ENCODE data around the gene HIVEP3.

The HIVEP3 gene

DNA sequence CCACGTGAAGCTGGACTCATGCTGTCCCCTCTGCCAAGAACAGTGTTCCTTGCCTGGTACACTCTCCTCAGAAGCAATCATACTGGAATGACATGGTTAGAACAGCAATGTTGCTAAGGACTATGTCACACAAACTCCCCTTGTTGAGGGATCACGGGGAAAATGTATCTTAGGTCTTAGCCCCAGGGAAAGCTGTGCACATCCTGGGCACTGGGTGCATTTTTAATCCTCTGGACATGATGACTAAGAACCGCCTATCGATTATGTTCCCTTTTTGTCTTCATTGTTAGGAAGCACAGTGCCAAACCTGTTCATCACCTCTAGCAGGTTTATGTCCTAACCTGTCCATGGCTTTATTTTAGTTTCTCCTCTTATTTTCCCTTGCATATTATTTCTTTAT, 115.1 kb downstream of the HIVEP3 start:
- CTCF ChIA-PET: interaction anchor here (2.4 kb wide), 1 partner anchor 9 kb away, joined by 7 read pairs; no protein-coding TSS in a partner anchor
- TF ChIP-seq, protein P1, sequence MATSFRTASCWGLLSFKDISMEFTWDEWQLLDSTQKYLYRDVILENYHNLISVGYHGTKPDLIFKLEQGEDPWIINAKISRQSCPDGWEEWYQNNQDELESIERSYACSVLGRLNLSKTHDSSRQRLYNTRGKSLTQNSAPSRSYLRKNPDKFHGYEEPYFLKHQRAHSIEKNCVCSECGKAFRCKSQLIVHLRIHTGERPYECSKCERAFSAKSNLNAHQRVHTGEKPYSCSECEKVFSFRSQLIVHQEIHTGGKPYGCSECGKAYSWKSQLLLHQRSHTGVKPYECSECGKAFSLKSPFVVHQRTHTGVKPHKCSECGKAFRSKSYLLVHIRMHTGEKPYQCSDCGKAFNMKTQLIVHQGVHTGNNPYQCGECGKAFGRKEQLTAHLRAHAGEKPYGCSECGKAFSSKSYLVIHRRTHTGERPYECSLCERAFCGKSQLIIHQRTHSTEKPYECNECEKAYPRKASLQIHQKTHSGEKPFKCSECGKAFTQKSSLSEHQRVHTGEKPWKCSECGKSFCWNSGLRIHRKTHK (tag by site-specific recombination; IDR thresholded peaks at IDR 0.05): no peak
- TF ChIP-seq ZSCAN23 (tag by site-specific recombination; IDR thresholded peaks at IDR 0.05) (no peak), YY2 (tag by site-specific recombination; IDR thresholded peaks at IDR 0.05) (no peak), SALL2 (tag by site-specific recombination; IDR thresholded peaks at IDR 0.05; ENCODE audit: borderline replicate concordance) (no peak), ZNF266 (tag by site-specific recombination; IDR thresholded peaks at IDR 0.05; ENCODE audit: low read depth) (no peak), FEZF1 (tag by site-specific recombination; IDR thresholded peaks at IDR 0.05) (no peak)
- H3K27ac ChIP-seq (ENCODE audit: extremely low read depth, low read depth, low read length): no peak overlapping the region
- POLR2A ChIA-PET: no interaction called here
- H3K36me3 ChIP-seq (ENCODE audit: control insufficient read depth in 2 of 2, insufficient read depth in 1 of 2, low read length in 2 of 2): no peaks in the 10 kb centered on the region
- no peaks in the 10 kb centered on the region for H3K4me1 ChIP-seq (ENCODE audit: control insufficient read depth, insufficient read depth, low read length)
- no peaks in the 10 kb centered on the region for H3K9me3 ChIP-seq (ENCODE audit: control insufficient read depth, insufficient read depth, low read depth, low read length)
- no peak overlapping the region for H3K4me3 ChIP-seq (ENCODE audit: low read depth, low read length)

DNA sequence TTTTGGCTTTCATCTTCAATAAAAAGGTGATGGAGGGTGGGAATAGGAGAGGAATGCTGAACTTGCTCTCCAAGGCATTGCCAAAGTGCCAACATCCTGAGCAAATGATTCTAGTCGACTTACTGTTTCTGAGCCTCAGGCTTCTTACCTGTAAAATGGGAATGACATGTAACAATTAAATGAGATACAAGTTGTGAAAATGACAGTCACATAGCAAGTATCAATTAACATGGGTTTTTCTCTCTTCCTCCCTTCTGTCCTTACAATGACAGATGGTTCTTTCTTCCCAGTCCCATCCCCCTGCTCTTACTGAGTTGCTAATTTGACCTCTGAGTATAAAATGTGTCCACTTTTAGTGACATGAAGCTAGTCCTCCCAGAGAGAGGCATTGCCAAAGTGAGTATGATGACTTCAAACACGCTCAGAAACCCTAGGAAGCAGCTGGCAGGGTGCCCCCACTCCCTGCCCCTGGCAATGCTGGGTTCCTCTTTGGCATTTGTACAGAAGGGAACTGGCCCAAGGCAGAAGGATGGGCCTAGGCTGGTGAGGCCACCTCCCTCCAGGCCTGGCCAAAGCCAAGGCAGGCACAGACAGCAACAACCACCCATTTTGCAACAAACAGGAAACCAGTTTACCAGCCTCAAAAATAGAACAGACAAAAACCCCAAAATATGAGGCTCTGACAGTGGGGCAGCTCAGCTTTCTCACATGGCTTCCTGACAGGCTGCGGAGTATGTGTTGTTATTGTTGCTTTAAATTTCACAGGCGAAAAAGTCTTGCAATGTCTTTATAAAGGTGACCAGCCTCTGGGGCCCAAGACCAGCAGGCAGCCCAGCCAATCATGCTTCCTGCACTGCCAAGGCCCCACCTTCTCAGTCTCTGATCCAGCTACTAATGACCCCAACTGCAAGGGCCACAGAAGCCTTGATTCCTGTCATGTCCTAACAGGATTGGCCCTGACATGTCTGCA, 115.9 kb downstream of the HIVEP3 start:
- H3K27ac ChIP-seq (ENCODE audit: extremely low read depth, low read depth, low read length): no peak overlapping the region
- TF ChIP-seq ZNF664 (tag by site-specific recombination; IDR thresholded peaks at IDR 0.05) (peak; percentile 95), MEIS1 (CRISPR knock-in tag; IDR thresholded peaks at IDR 0.05; ENCODE audit: borderline replicate concordance) (no peak)
- H3K4me3 ChIP-seq (ENCODE audit: low read depth, low read length): no peak overlapping the region
- no peaks in the 10 kb centered on the region for H3K36me3 ChIP-seq (ENCODE audit: control insufficient read depth in 2 of 2, insufficient read depth in 1 of 2, low read length in 2 of 2)
- no peaks in the 10 kb centered on the region for H3K9me3 ChIP-seq (ENCODE audit: control insufficient read depth, insufficient read depth, low read depth, low read length)
- ChIA-PET POLR2A (no interaction called here), CTCF (interaction anchor here (0.7 to 2.4 kb wide), 3 partner anchors 10 to 287 kb away, joined by 3 to 7 read pairs (median 3); no protein-coding TSS in a partner anchor)
- H3K4me1 ChIP-seq (ENCODE audit: control insufficient read depth, insufficient read depth, low read length): no peaks in the 10 kb centered on the region

DNA sequence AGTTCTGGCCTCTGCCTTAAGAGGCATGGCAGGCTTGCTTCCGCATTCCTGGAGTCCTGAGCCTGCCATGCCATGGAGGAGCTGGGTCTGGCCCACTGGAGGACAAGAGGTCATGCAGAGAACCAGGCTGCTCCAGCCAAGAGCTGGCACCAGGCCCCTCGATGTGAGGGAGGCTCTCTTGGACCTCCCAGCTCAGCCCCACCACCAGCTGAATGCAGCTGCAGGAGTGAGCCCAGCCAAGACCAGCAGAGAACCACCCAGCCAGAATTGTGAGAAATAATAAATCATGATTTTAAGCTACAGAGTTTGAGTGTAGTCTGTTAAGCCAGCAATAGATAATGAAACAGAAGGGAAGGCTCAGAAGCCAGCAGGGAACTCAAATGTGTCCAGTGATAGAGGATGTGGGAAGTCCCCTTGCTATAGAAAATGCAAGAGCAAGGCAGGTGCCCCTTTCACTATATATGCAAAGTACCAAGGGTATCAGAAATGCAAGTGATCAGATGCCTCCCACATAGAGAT, 118.4 kb downstream of the HIVEP3 start:
- H3K36me3 ChIP-seq (ENCODE audit: control insufficient read depth in 2 of 2, insufficient read depth in 1 of 2, low read length in 2 of 2): no peaks in the 10 kb centered on the region
- H3K4me1 ChIP-seq (ENCODE audit: control insufficient read depth, insufficient read depth, low read length): no peaks in the 10 kb centered on the region
- ChIA-PET POLR2A (no interaction called here), CTCF (interaction anchor here (0.7 to 1.1 kb wide), 2 partner anchors 12 to 135 kb away, joined by 3 to 4 read pairs; no protein-coding TSS in a partner anchor)
- no peak overlapping the region for H3K4me3 ChIP-seq (ENCODE audit: low read depth, low read length)
- no peaks in the 10 kb centered on the region for H3K9me3 ChIP-seq (ENCODE audit: control insufficient read depth, insufficient read depth, low read depth, low read length)
- no peak overlapping the region for H3K27ac ChIP-seq (ENCODE audit: extremely low read depth, low read depth, low read length)
- TF ChIP-seq, protein P2, sequence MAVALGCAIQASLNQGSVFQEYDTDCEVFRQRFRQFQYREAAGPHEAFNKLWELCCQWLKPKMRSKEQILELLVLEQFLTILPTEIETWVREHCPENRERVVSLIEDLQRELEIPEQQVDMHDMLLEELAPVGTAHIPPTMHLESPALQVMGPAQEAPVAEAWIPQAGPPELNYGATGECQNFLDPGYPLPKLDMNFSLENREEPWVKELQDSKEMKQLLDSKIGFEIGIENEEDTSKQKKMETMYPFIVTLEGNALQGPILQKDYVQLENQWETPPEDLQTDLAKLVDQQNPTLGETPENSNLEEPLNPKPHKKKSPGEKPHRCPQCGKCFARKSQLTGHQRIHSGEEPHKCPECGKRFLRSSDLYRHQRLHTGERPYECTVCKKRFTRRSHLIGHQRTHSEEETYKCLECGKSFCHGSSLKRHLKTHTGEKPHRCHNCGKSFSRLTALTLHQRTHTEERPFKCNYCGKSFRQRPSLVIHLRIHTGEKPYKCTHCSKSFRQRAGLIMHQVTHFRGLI (tag by site-specific recombination; IDR thresholded peaks at IDR 0.05): peak; percentile 49
- TF ChIP-seq, protein P3, sequence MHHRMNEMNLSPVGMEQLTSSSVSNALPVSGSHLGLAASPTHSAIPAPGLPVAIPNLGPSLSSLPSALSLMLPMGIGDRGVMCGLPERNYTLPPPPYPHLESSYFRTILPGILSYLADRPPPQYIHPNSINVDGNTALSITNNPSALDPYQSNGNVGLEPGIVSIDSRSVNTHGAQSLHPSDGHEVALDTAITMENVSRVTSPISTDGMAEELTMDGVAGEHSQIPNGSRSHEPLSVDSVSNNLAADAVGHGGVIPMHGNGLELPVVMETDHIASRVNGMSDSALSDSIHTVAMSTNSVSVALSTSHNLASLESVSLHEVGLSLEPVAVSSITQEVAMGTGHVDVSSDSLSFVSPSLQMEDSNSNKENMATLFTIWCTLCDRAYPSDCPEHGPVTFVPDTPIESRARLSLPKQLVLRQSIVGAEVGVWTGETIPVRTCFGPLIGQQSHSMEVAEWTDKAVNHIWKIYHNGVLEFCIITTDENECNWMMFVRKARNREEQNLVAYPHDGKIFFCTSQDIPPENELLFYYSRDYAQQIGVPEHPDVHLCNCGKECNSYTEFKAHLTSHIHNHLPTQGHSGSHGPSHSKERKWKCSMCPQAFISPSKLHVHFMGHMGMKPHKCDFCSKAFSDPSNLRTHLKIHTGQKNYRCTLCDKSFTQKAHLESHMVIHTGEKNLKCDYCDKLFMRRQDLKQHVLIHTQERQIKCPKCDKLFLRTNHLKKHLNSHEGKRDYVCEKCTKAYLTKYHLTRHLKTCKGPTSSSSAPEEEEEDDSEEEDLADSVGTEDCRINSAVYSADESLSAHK (tag by site-specific recombination; IDR thresholded peaks at IDR 0.05): no peak

Data from HEK293 (cell line).